ENCODE results near the gene KIAA0513.

The KIAA0513 gene

GRCh38 chr16:85042606-85043005, 15.0 kb downstream of the KIAA0513 start:
- no peak for TF ChIP-seq SIN3A (IDR thresholded peaks at IDR 0.05; ENCODE audit: borderline replicate concordance, insufficient read depth, low read length)
- TF ChIP-seq REST (IDR thresholded peaks at IDR 0.05; ENCODE audit: insufficient read depth in 1 of 2, low read depth in 2 of 2, low read length in 2 of 2) = no peak
- no peak for TF ChIP-seq FOXP2 (optimal IDR thresholded peaks at IDR 0.05; ENCODE audit: borderline replicate concordance, extremely low read depth, extremely low read length, insufficient read depth)
- TF ChIP-seq TAF1 (IDR thresholded peaks at IDR 0.05; ENCODE audit: borderline replicate concordance, insufficient read depth, low read length) = no peak
- no peak for TF ChIP-seq POLR2AphosphoS5 (IDR thresholded peaks at IDR 0.05; ENCODE audit: low read depth, low read length)

- TF ChIP-seq FOXP2 (optimal IDR thresholded peaks at IDR 0.05; ENCODE audit: borderline replicate concordance, extremely low read depth, extremely low read length, insufficient read depth) = no peak
- TF ChIP-seq POLR2AphosphoS5 (IDR thresholded peaks at IDR 0.05; ENCODE audit: low read depth, low read length) = no peak
- no peak for TF ChIP-seq REST (IDR thresholded peaks at IDR 0.05; ENCODE audit: insufficient read depth in 1 of 2, low read depth in 2 of 2, low read length in 2 of 2)
- no peak for TF ChIP-seq SIN3A (IDR thresholded peaks at IDR 0.05; ENCODE audit: borderline replicate concordance, insufficient read depth, low read length)
- no peak for TF ChIP-seq TAF1 (IDR thresholded peaks at IDR 0.05; ENCODE audit: borderline replicate concordance, insufficient read depth, low read length)
Measured at GRCh38 chr16:85045077-85045476, 17.5 kb downstream of the KIAA0513 start.

GRCh38 chr16:85045641-85046471, 18.3 kb downstream of the KIAA0513 start:
- TF ChIP-seq TAF1 (IDR thresholded peaks at IDR 0.05; ENCODE audit: borderline replicate concordance, insufficient read depth, low read length) = no peak

- no peak for TF ChIP-seq REST (IDR thresholded peaks at IDR 0.05; ENCODE audit: insufficient read depth in 1 of 2, low read depth in 2 of 2, low read length in 2 of 2)
- TF ChIP-seq SIN3A (IDR thresholded peaks at IDR 0.05; ENCODE audit: borderline replicate concordance, insufficient read depth, low read length) = no peak
- TF ChIP-seq TAF1 (IDR thresholded peaks at IDR 0.05; ENCODE audit: borderline replicate concordance, insufficient read depth, low read length) = no peak
- no peak for TF ChIP-seq FOXP2 (optimal IDR thresholded peaks at IDR 0.05; ENCODE audit: borderline replicate concordance, extremely low read depth, extremely low read length, insufficient read depth)
- no peak for TF ChIP-seq POLR2AphosphoS5 (IDR thresholded peaks at IDR 0.05; ENCODE audit: low read depth, low read length)
Measured at GRCh38 chr16:85046472-85046916, 18.9 kb downstream of the KIAA0513 start.

GRCh38 chr16:85046931-85047866, 19.6 kb downstream of the KIAA0513 start:
- no peak for TF ChIP-seq REST (IDR thresholded peaks at IDR 0.05; ENCODE audit: insufficient read depth in 1 of 2, low read depth in 2 of 2, low read length in 2 of 2)
- no peak for TF ChIP-seq POLR2AphosphoS5 (IDR thresholded peaks at IDR 0.05; ENCODE audit: low read depth, low read length)
- TF ChIP-seq TAF1 (IDR thresholded peaks at IDR 0.05; ENCODE audit: borderline replicate concordance, insufficient read depth, low read length) = no peak
- no peak for TF ChIP-seq FOXP2 (optimal IDR thresholded peaks at IDR 0.05; ENCODE audit: borderline replicate concordance, extremely low read depth, extremely low read length, insufficient read depth)
- TF ChIP-seq SIN3A (IDR thresholded peaks at IDR 0.05; ENCODE audit: borderline replicate concordance, insufficient read depth, low read length) = no peak
